Kidney (tissue), 14 donors: Measurements from ENCODE around the gene CXorf58. TPM values are rescaled to one million over a fixed set of nuclear protein-coding genes. Genes with fewer than 3 reads are reported as not detected.

Experiments used
- DNase-seq, 5 donors: peaks; one replicate each; pipeline ENCODE4 v3.0.0-alpha.2; 2013 to 2020
- FAIRE-seq: peaks from 2 replicates; lab custom pipeline; 2012; peaks lifted over from hg19 to GRCh38; lab: Jason Lieb, UNC
- H3K27ac ChIP-seq, 2 donors: one replicate each; pipeline ENCODE4 v1.7.0; 2013; ENCODE audit warnings: low read depth in 2 of 2, low read length in 2 of 2, inconsistent platforms in 1 of 2
- H3K27me3 ChIP-seq: one replicate; pipeline ENCODE4 v1.7.1; 2013; ENCODE audit warnings: low read length, inconsistent platforms; ENCODE audit not compliant: control insufficient read depth, insufficient read depth
- H3K36me3 ChIP-seq, 3 donors: one replicate each; pipeline versions ENCODE4 v1.7.0 to v1.7.1; 2013; ENCODE audit warnings: low read length in 3 of 3, control low read depth in 1 of 3, inconsistent platforms in 1 of 3; ENCODE audit not compliant: insufficient read depth in 3 of 3, control insufficient read depth in 2 of 3
- H3K4me1 ChIP-seq, 3 donors: one replicate each; pipeline versions ENCODE4 v1.7.0 to v1.7.1; 2013; ENCODE audit warnings: low read length in 3 of 3, inconsistent platforms in 1 of 3, low read depth in 1 of 3; ENCODE audit not compliant: control insufficient read depth in 2 of 3, insufficient read depth in 2 of 3
- H3K4me3 ChIP-seq, 3 donors: one replicate each; pipeline versions ENCODE4 v1.7.0 to v1.8.1; 2013; ENCODE audit warnings: low read length in 3 of 3, control low read depth in 1 of 3, inconsistent platforms in 1 of 3
- H3K9ac ChIP-seq, 3 donors: one replicate each; pipeline versions ENCODE4 v1.7.0 to v1.7.1; 2013; ENCODE audit warnings: low read length in 3 of 3, control low read depth in 1 of 3, inconsistent platforms in 1 of 3
- H3K9me3 ChIP-seq, 3 donors: one replicate each; pipeline versions ENCODE4 v1.7.0 to v1.7.1; 2013; ENCODE audit warnings: low read length in 3 of 3, control low read depth in 1 of 3, inconsistent platforms in 1 of 3; ENCODE audit not compliant: control insufficient read depth in 2 of 3, insufficient read depth in 1 of 3
- CTCF ChIP-seq: IDR thresholded peaks from 3 replicates; pipeline ENCODE4 v1.5.1; 2012; ENCODE audit warnings: mild to moderate bottlenecking, moderate library complexity, borderline replicate concordance; ENCODE audit not compliant: insufficient read depth; ENCODE audit errors: extremely low read depth
- intact Hi-C: fragments of 100-400 bp; cut with DNase I; formaldehyde crosslinking; loops from one replicate; pipeline ENCODE4 v1.11.1; 2022
- polyA plus RNA-seq: library from polyadenylated mRNA; stranded (reverse); fragments of 350-450 nt; fragmentation: Illumina TruSeq; extraction: RNeasy Lipid Tissue Mini Kit (QIAGEN cat#74804); gene quantifications from one replicate; pipeline ENCODE4 v1.2.3, GENCODE V29; 2014; ENCODE audit warnings: low read depth, low replicate concordance; ENCODE audit not compliant: insufficient read depth
- total RNA-seq: library from RNA; stranded (reverse); fragmentation: NEBNext Ultra II Directional; extraction: Animal tissue kit (Norgen Biotek cat#: 25700); gene quantifications from one replicate; pipeline ENCODE4 v1.2.1, GENCODE V29; 2021
- donor health status: control.
- donor health status: control.
- donor health status: control.
- donor health status: control.
- donor health status: control.
- donor health status: DM: yes; HTN: yes; CAD: no.
- donor health status: Normal renal cell carcinoma (clear cell type).

Gene CXorf58
- total and polyA plus RNA-seq, 2 donors from 2014 or later, result 0.37 TPM; not detected in 1

DNA sequence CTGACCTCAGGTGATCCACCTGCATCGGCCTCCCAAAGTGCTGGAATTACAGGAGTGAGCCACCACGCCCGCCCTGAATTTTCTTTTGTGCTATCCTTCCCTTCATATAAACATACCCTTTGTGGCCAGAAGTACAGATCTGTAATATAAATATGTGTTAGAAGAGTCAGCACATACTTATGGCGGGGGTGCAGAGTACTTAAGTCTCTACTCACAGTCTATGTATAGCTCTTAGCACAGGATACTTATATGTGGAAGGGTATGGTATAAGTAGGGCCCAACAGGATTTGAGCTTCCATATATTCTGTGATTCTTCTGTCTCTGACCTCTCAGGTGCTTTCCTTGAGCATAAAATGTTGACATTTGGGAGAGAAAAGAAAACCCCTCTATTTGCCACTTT, 18.2 kb downstream of the CXorf58 start:
- intact Hi-C loops, result no loop called here
- FAIRE-seq, result no peak

GRCh38 chrX:23930894-23931604, 23.2 kb downstream of the CXorf58 start:
- no peaks in the 10 kb centered on the region for H3K27me3 ChIP-seq
- intact Hi-C loops, result no loop called here
- no peak for TF ChIP-seq CTCF
- DNase-seq, result no peak
- H3K27ac ChIP-seq, result no peak overlapping the region
- H3K4me3 ChIP-seq, result no peak overlapping the region
- no peak for FAIRE-seq
- H3K9me3 ChIP-seq, result no peaks in the 10 kb centered on the region
- H3K36me3 ChIP-seq, result no peaks in the 10 kb centered on the region
- H3K9ac ChIP-seq, result no peak overlapping the region
- no peaks in the 10 kb centered on the region for H3K4me1 ChIP-seq

More for the DNA sequence above, 18.2 kb downstream of the CXorf58 start:
- TF ChIP-seq CTCF, result no peak
- H3K36me3 ChIP-seq, result no peaks in the 10 kb centered on the region
- no peak for DNase-seq
- H3K9me3 ChIP-seq, result no peaks in the 10 kb centered on the region
- H3K4me1 ChIP-seq, result no peaks in the 10 kb centered on the region
- no peak overlapping the region for H3K27ac ChIP-seq
- H3K9ac ChIP-seq, result no peak overlapping the region
- peaks cover 3% of the 10 kb centered on the region for H3K27me3 ChIP-seq
- no peak overlapping the region for H3K4me3 ChIP-seq

- H3K36me3 ChIP-seq, result no peaks in the 10 kb centered on the region
- H3K27me3 ChIP-seq, result peaks cover 3% of the 10 kb centered on the region
- no peak overlapping the region for H3K9ac ChIP-seq
- no peak for DNase-seq
- TF ChIP-seq CTCF, result no peak
- H3K9me3 ChIP-seq, result no peaks in the 10 kb centered on the region
- intact Hi-C loops, result no loop called here
- H3K4me3 ChIP-seq, result no peak overlapping the region
- no peak overlapping the region for H3K27ac ChIP-seq
- H3K4me1 ChIP-seq, result no peaks in the 10 kb centered on the region
- no peak for FAIRE-seq
These were observed 24.2 kb downstream of the CXorf58 start for GRCh38 chrX:23932046-23932445.
